AG04450 (cell line): Measurements from ENCODE around the gene STPG1. TPM values are rescaled to one million over a fixed set of nuclear protein-coding genes. Genes with fewer than 3 reads are reported as not detected.
"Not testable (repeated sequence)": the region's sequence is repeated elsewhere in the genome, so short reads cannot be mapped to it uniquely, and the experiment has no call there.

Source experiments
- CTCF ChIA-PET: fragments of 300-600, 350-600 bp; formaldehyde crosslinking; extraction: SDS; loops from one replicate; lab custom pipeline; 2022; ENCODE audit warnings: antibody characterized with exemption, inconsistent platforms; lab: Charles Lee
- POLR2A ChIA-PET: fragments of 350-600 bp; formaldehyde crosslinking; extraction: SDS; loops from one replicate; lab custom pipeline; 2021; ENCODE audit warnings: antibody characterized with exemption, inconsistent platforms; lab: Yijun Ruan, JAX
- DNase-seq: peaks from one replicate; pipeline ENCODE4 v3.0.0-alpha.2; 2011; ENCODE audit warnings: low read depth, low spot score
- H3K27ac ChIP-seq: one replicate; pipeline ENCODE4 v1.5.1; 2012; ENCODE audit warnings: low read depth, low read length, control low read depth
- H3K27me3 ChIP-seq: one replicate; pipeline ENCODE4 v1.6.0; 2012; ENCODE audit warnings: low read length; ENCODE audit not compliant: control insufficient read depth, insufficient read depth
- H3K4me3 ChIP-seq: 2 replicates; pipeline ENCODE4 v1.5.1; 2011; ENCODE audit warnings: mild to moderate bottlenecking, low read depth, low read length, control low read depth
- H3K9me3 ChIP-seq: 2 replicates; pipeline ENCODE4 v1.5.1; 2012; ENCODE audit warnings: low read length; ENCODE audit not compliant: control insufficient read depth, insufficient read depth
- CTCF ChIP-seq: IDR thresholded peaks from 2 replicates; pipeline ENCODE4 v1.5.1; 2011; ENCODE audit warnings: low read depth, low read length, control low read depth, inconsistent platforms
- polyA plus RNA-seq: library from polyadenylated mRNA; depleted of rRNA; stranded (reverse); fragments of >200 nt; gene quantifications from 2 replicates; pipeline ENCODE4 v1.2.3, GENCODE V29; 2011

STPG1 gene
- polyA plus RNA-seq, 1 experiment: 7.9 TPM

GRCh38 chr1:24454673-24455072 lies 41.1 kb upstream of the STPG1 start:
- Histone ChIP-seq H3K4me3 (no peak overlapping the region), H3K27ac (peak overlapping the region; percentile 42), H3K27me3 (no peaks in the 10 kb centered on the region), H3K9me3 (no peaks in the 10 kb centered on the region)
- DNase-seq: no peak
- POLR2A ChIA-PET: interaction anchor here (0.7 kb wide), 1 partner anchor 35 kb away, joined by 4 read pairs; no protein-coding TSS in a partner anchor
- no peak for TF ChIP-seq CTCF
- CTCF ChIA-PET: interaction anchor here (0.6 kb wide), 1 partner anchor 1963 kb away, joined by 4 read pairs; no protein-coding TSS in a partner anchor

GRCh38 chr1:24452922-24453485 lies 39.4 kb upstream of the STPG1 start:
- POLR2A ChIA-PET: interaction anchor here (0.6 kb wide), 1 partner anchor 59 kb away, joined by 4 read pairs; no protein-coding TSS in a partner anchor
- Histone ChIP-seq H3K4me3 (no peak overlapping the region), H3K27me3 (no peaks in the 10 kb centered on the region), H3K9me3 (no peaks in the 10 kb centered on the region), H3K27ac (no peak overlapping the region)
- no peak for DNase-seq
- TF ChIP-seq CTCF: no peak
- CTCF ChIA-PET: interaction anchor here (1.4 kb wide), 1 partner anchor 251 kb away, joined by 5 read pairs; no protein-coding TSS in a partner anchor

DNA sequence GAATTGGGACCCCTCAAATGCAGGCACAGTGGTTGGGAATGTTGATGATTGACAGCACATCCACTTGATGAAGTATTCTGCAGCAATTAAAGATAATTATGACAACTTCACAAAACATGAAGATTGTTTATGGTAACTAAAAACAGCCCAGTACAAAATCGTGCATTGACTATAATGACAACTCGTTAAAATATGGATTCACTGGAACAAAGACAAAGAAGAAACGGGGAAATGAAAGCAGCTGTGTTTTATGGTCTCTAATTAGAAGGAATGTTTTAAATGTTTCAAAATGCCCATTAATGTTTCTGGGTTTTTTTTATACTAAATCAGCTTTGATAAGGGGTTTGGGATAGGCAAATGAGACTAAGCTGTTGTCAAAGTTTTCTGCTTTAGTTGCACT lies 38.2 kb upstream of the STPG1 start:
- Histone ChIP-seq H3K27ac (no peak overlapping the region), H3K9me3 (no peaks in the 10 kb centered on the region), H3K4me3 (no peak overlapping the region), H3K27me3 (no peaks in the 10 kb centered on the region)
- CTCF ChIA-PET: interaction anchor here (0.8 to 1.1 kb wide), 2 partner anchors 135 to 254 kb away, joined by 3 to 5 read pairs; no protein-coding TSS in a partner anchor
- no peak for DNase-seq
- TF ChIP-seq CTCF: no peak
- POLR2A ChIA-PET: no interaction called here

DNA sequence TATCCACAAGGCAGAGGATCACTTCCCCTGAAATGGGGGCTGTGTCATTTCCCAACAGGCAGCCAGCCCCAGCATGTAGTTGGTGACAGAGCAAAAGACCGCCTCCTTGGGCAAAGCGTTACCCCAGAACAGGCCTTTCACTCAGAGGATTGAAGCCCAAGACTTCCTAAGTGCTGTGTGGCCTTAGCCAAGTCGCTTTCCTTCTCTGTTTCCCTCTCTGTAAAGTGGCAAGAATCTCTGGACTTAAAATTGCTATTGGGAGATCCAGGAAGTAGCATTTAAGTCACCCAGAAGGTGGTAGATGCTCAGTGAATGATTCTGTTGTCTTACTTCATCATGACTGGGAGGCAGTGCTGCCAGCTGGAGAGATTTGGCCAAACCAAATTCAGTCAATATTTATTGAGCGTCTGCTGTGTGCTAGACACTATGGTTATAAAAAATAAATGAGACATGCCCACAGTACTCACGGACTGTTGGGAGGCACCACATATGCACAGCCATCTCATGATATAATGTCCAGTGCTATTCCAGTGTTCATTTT lies 37.3 kb upstream of the STPG1 start:
- Histone ChIP-seq H3K4me3 (no peak overlapping the region), H3K9me3 (no peaks in the 10 kb centered on the region), H3K27ac (no peak overlapping the region), H3K27me3 (no peaks in the 10 kb centered on the region)
- TF ChIP-seq CTCF: no peak
- ChIA-PET CTCF (no interaction called here), POLR2A (no interaction called here)
- no peak for DNase-seq

GRCh38 chr1:24450316-24450715 lies 36.7 kb upstream of the STPG1 start:
- Histone ChIP-seq H3K4me3 (no peak overlapping the region), H3K27ac (no peak overlapping the region), H3K9me3 (no peaks in the 10 kb centered on the region), H3K27me3 (no peaks in the 10 kb centered on the region)
- ChIA-PET POLR2A (no interaction called here), CTCF (no interaction called here)
- no peak for DNase-seq
- TF ChIP-seq CTCF: no peak

GRCh38 chr1:24446446-24446845 lies 32.9 kb upstream of the STPG1 start:
- H3K27ac ChIP-seq, H3K9me3 ChIP-seq, POLR2A ChIA-PET, H3K27me3 ChIP-seq, DNase-seq, CTCF ChIA-PET, H3K4me3 ChIP-seq: not testable (repeated sequence)
